ENCODE data around the gene LDLRAD3.

Gene LDLRAD3

DNA sequence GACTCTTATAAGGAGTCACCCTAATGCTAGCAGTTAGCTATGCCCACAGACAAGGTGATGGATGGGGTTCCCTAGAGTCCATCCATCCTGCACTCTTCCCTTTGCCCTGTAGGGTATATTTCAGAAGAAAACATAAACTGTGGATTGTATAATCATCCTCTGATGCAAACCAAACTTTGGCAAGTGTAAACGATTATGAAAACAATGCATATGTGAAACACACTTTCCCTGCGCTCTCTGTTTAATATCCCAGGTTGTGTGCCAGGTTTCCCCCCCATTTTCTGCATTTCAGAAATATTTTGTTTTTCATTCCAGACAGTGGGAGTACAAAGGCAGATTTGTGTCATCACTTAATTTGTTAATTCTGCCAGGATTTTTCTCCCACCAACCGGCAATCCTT is 110.0 kb downstream of the LDLRAD3 start:
- H3K4me1 ChIP-seq (ENCODE audit: control insufficient read depth, low read depth, low read length): peaks cover 8% of the 10 kb centered on the region
- no peak overlapping the region for H3K56ac ChIP-seq (ENCODE audit: low read length)
- H4K5ac ChIP-seq (ENCODE audit: low read length): no peak overlapping the region
- no peak overlapping the region for H3K27ac ChIP-seq (ENCODE audit: low read depth, low read length)
- no peak overlapping the region for H3K23ac ChIP-seq (ENCODE audit: low read length)
- no peak overlapping the region for H3K4me3 ChIP-seq (ENCODE audit: low read length)
- H3K79me1 ChIP-seq (ENCODE audit: low read length): peaks cover 7% of the 10 kb centered on the region
- peaks cover 1% of the 10 kb centered on the region for H3K79me2 ChIP-seq (ENCODE audit: control insufficient read depth, insufficient read depth, low read length)
- H3K9ac ChIP-seq (ENCODE audit: low read length): no peak overlapping the region
- no peak overlapping the region for H3K4me2 ChIP-seq (ENCODE audit: low read length)
- no peak overlapping the region for H4K8ac ChIP-seq (ENCODE audit: low read depth, low read length)
- no peak overlapping the region for H3K18ac ChIP-seq (ENCODE audit: low read length)
- DNase-seq: no peak
- no peaks in the 10 kb centered on the region for H3K36me3 ChIP-seq (ENCODE audit: control insufficient read depth, insufficient read depth, low read length)
- no peaks in the 10 kb centered on the region for H3K27me3 ChIP-seq (ENCODE audit: insufficient read depth, low read length, poor library complexity)
- H3K4ac ChIP-seq (ENCODE audit: low read depth, low read length): no peak overlapping the region
- no CpG with 5 or more reads among the region's 3 CpGs for WGBS (ENCODE audit: extremely low coverage, insufficient coverage, low lambda C conversion rate)
- no peak overlapping the region for H2BK120ac ChIP-seq (ENCODE audit: low read depth, low read length)
- no peak overlapping the region for H2BK15ac ChIP-seq (replicated peaks; ENCODE audit: low read depth)
- H2BK5ac ChIP-seq (ENCODE audit: low read length): no peak overlapping the region
- H2AK5ac ChIP-seq (ENCODE audit: low read length): no peak overlapping the region

DNA sequence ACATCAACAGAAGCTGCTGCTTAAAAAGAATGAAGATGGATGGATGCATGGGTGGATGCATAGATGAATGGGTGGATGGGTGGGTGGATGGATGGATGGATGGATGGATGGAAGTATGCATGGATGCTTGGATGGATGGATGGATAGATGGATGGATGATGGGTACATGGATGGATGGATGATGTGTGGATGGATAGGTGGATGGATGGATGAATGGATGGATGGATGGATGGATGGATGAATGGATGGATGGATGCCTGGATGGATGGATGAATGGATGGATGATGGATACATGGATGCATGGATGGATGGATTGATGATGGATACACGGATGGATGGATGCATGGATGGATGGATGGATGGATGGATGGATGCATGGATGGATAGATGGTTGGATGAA is 110.8 kb downstream of the LDLRAD3 start:
- Histone ChIP-seq H4K8ac (ENCODE audit: low read depth, low read length) (no peak overlapping the region), H3K23ac (ENCODE audit: low read length) (no peak overlapping the region), H3K18ac (ENCODE audit: low read length) (no peak overlapping the region), H3K56ac (ENCODE audit: low read length) (no peak overlapping the region), H3K27ac (ENCODE audit: low read depth, low read length) (no peak overlapping the region), H2BK5ac (ENCODE audit: low read length) (no peak overlapping the region), H2BK120ac (ENCODE audit: low read depth, low read length) (no peak overlapping the region), H2AK5ac (ENCODE audit: low read length) (no peak overlapping the region), H3K79me1 (ENCODE audit: low read length) (peaks cover 9% of the 10 kb centered on the region), H3K79me2 (ENCODE audit: control insufficient read depth, insufficient read depth, low read length) (peaks cover 1% of the 10 kb centered on the region), H2BK15ac (replicated peaks; ENCODE audit: low read depth) (no peak overlapping the region), H3K4ac (ENCODE audit: low read depth, low read length) (no peak overlapping the region), H4K5ac (ENCODE audit: low read length) (no peak overlapping the region), H3K4me1 (ENCODE audit: control insufficient read depth, low read depth, low read length) (peaks cover 4% of the 10 kb centered on the region), H3K4me3 (ENCODE audit: low read length) (no peak overlapping the region), H3K4me2 (ENCODE audit: low read length) (no peak overlapping the region), H3K36me3 (ENCODE audit: control insufficient read depth, insufficient read depth, low read length) (no peaks in the 10 kb centered on the region), H3K9ac (ENCODE audit: low read length) (no peak overlapping the region), H3K27me3 (ENCODE audit: insufficient read depth, low read length, poor library complexity) (no peaks in the 10 kb centered on the region)
- no peak for DNase-seq
- no CpG with 5 or more reads among the region's 1 CpG for WGBS (ENCODE audit: extremely low coverage, insufficient coverage, low lambda C conversion rate)

DNA sequence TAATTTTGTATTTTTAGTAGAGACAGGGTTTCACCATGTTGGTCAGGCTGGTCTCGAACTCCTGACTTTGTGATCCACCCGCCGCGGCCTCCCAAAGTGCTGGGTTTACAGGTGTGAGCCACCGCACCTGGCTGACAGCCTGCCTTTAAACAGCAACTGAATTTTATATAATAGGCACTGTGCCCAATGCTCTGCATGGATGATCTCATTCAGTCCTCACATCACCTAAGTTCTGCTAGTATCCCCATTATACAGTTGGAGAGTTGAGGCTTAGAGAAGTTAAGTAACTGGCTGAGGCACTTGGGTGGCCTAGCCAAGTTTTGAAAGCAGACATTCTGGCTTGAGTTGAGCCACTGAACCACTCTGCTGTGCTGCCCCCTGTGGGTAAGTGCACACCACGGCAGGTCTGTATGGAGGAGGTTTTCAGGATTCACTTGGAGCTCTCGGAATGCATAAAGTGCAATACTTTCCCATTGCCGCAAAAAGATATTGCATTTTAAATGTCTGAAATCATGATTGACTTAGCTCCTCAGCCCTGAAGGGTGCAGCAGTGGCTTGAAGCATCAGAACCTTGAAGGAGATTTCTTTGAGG is 112.4 kb downstream of the LDLRAD3 start:
- Histone ChIP-seq H3K36me3 (ENCODE audit: control insufficient read depth, insufficient read depth, low read length) (no peaks in the 10 kb centered on the region), H4K8ac (ENCODE audit: low read depth, low read length) (no peak overlapping the region), H2AK5ac (ENCODE audit: low read length) (no peak overlapping the region), H3K4ac (ENCODE audit: low read depth, low read length) (no peak overlapping the region), H3K23ac (ENCODE audit: low read length) (no peak overlapping the region), H3K4me1 (ENCODE audit: control insufficient read depth, low read depth, low read length) (no peaks in the 10 kb centered on the region), H3K4me2 (ENCODE audit: low read length) (no peak overlapping the region), H3K56ac (ENCODE audit: low read length) (no peak overlapping the region), H3K18ac (ENCODE audit: low read length) (no peak overlapping the region), H3K79me1 (ENCODE audit: low read length) (peaks cover 5% of the 10 kb centered on the region), H3K79me2 (ENCODE audit: control insufficient read depth, insufficient read depth, low read length) (no peaks in the 10 kb centered on the region), H3K27me3 (ENCODE audit: insufficient read depth, low read length, poor library complexity) (no peaks in the 10 kb centered on the region), H4K5ac (ENCODE audit: low read length) (no peak overlapping the region), H3K27ac (ENCODE audit: low read depth, low read length) (no peak overlapping the region), H2BK5ac (ENCODE audit: low read length) (no peak overlapping the region), H2BK120ac (ENCODE audit: low read depth, low read length) (no peak overlapping the region), H3K4me3 (ENCODE audit: low read length) (no peak overlapping the region), H3K9ac (ENCODE audit: low read length) (no peak overlapping the region), H2BK15ac (replicated peaks; ENCODE audit: low read depth) (no peak overlapping the region)
- no CpG with 5 or more reads among the region's 8 CpGs for WGBS (ENCODE audit: extremely low coverage, insufficient coverage, low lambda C conversion rate)
- DNase-seq: peak; percentile 73

DNA sequence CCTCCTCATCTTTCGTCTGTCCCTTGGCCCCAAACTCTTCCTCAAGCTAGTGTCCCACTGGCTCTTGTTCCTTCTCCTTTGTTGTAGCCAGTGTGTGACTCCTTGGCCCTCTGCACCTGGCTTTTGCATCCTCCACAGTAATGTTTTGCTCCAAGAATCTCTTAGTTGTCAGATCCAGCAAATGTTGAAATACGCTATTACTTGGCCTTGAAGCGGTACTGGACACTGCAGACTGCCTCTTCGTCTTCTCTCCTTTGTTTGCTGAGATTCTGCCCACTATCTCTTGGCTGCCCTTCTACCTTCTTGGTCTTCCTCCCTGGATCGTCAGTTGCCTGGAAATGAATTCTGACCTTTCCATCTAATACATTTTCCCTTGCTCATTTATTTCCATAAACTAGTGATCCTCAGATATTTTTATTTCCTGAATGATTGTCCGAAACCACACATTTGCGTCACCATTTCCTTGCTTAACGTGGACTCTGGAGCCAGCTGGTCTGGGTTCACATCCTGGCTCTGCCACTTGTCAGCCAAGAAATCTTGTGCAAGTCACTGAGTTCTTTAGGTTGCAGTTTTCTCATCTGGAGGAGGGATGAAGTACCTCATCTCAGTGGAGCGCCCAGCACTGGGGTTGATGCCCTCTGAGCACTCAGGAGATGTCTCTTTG is 113.6 kb downstream of the LDLRAD3 start:
- no peak for DNase-seq
- no peak overlapping the region for H3K27ac ChIP-seq (ENCODE audit: low read depth, low read length)
- H3K23ac ChIP-seq (ENCODE audit: low read length): no peak overlapping the region
- H3K4me1 ChIP-seq (ENCODE audit: control insufficient read depth, low read depth, low read length): no peaks in the 10 kb centered on the region
- H2AK5ac ChIP-seq (ENCODE audit: low read length): no peak overlapping the region
- H3K4me3 ChIP-seq (ENCODE audit: low read length): no peak overlapping the region
- H2BK120ac ChIP-seq (ENCODE audit: low read depth, low read length): no peak overlapping the region
- H2BK5ac ChIP-seq (ENCODE audit: low read length): no peak overlapping the region
- no peak overlapping the region for H3K9ac ChIP-seq (ENCODE audit: low read length)
- H3K4ac ChIP-seq (ENCODE audit: low read depth, low read length): no peak overlapping the region
- H3K79me2 ChIP-seq (ENCODE audit: control insufficient read depth, insufficient read depth, low read length): no peaks in the 10 kb centered on the region
- H3K27me3 ChIP-seq (ENCODE audit: insufficient read depth, low read length, poor library complexity): no peaks in the 10 kb centered on the region
- no peaks in the 10 kb centered on the region for H3K36me3 ChIP-seq (ENCODE audit: control insufficient read depth, insufficient read depth, low read length)
- no peak overlapping the region for H4K5ac ChIP-seq (ENCODE audit: low read length)
- peaks cover 4% of the 10 kb centered on the region for H3K79me1 ChIP-seq (ENCODE audit: low read length)
- H3K56ac ChIP-seq (ENCODE audit: low read length): no peak overlapping the region
- H3K4me2 ChIP-seq (ENCODE audit: low read length): no peak overlapping the region
- no peak overlapping the region for H3K18ac ChIP-seq (ENCODE audit: low read length)
- WGBS (ENCODE audit: extremely low coverage, insufficient coverage, low lambda C conversion rate): no CpG with 5 or more reads among the region's 9 CpGs
- H2BK15ac ChIP-seq (replicated peaks; ENCODE audit: low read depth): no peak overlapping the region
- no peak overlapping the region for H4K8ac ChIP-seq (ENCODE audit: low read depth, low read length)

DNA sequence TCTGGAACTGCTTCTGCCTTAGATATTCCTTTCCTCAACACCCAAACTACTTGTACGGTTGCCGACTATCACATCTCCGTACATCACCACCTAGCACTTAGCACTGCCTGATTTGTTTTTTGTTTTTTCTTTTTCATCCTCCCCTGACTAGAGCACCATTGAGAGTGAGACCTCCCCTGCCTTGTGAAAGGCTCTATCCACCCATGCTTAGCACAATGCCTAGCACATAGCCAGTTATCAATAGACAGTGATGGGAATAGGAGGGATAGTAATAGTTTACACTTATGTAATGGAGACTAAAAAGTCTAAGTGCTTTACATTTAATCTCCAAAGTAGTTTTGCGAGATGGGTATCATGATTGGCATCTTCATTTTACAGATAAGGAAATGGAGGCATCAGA is 115.8 kb downstream of the LDLRAD3 start:
- Histone ChIP-seq H3K27me3 (ENCODE audit: insufficient read depth, low read length, poor library complexity) (no peaks in the 10 kb centered on the region), H2BK15ac (replicated peaks; ENCODE audit: low read depth) (no peak overlapping the region), H3K36me3 (ENCODE audit: control insufficient read depth, insufficient read depth, low read length) (no peaks in the 10 kb centered on the region), H2BK120ac (ENCODE audit: low read depth, low read length) (no peak overlapping the region), H3K4me2 (ENCODE audit: low read length) (no peak overlapping the region), H3K4me1 (ENCODE audit: control insufficient read depth, low read depth, low read length) (no peaks in the 10 kb centered on the region), H3K56ac (ENCODE audit: low read length) (no peak overlapping the region), H3K4me3 (ENCODE audit: low read length) (no peak overlapping the region), H3K79me1 (ENCODE audit: low read length) (peaks cover 4% of the 10 kb centered on the region), H2AK5ac (ENCODE audit: low read length) (no peak overlapping the region), H3K79me2 (ENCODE audit: control insufficient read depth, insufficient read depth, low read length) (no peaks in the 10 kb centered on the region), H4K5ac (ENCODE audit: low read length) (no peak overlapping the region), H3K18ac (ENCODE audit: low read length) (no peak overlapping the region), H3K9ac (ENCODE audit: low read length) (no peak overlapping the region), H4K8ac (ENCODE audit: low read depth, low read length) (no peak overlapping the region), H3K23ac (ENCODE audit: low read length) (no peak overlapping the region), H2BK5ac (ENCODE audit: low read length) (no peak overlapping the region), H3K27ac (ENCODE audit: low read depth, low read length) (no peak overlapping the region), H3K4ac (ENCODE audit: low read depth, low read length) (no peak overlapping the region)
- no CpG with 5 or more reads among the region's 4 CpGs for WGBS (ENCODE audit: extremely low coverage, insufficient coverage, low lambda C conversion rate)
- no peak for DNase-seq

DNA sequence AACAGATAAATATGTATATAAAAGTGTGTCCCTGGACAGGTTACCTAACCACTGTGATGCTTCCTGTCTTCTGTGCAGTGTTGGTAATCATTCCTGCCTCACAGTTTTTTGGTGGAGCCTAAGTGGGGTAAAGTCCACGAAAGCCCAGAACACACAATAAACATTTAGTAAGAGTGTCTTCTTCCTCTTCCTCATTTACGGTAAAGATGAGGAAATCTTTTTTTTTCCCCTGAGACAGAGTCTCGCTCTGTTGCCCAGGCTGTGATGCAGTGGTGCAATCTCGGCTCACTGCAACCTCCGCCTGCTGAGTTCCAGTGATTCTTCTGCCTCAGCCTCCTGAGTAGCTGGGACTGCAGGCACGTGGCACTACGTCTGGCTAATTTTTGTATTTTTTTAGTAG is 117.1 kb downstream of the LDLRAD3 start:
- Histone ChIP-seq H4K8ac (ENCODE audit: low read depth, low read length) (no peak overlapping the region), H3K9ac (ENCODE audit: low read length) (no peak overlapping the region), H3K36me3 (ENCODE audit: control insufficient read depth, insufficient read depth, low read length) (no peaks in the 10 kb centered on the region), H3K18ac (ENCODE audit: low read length) (no peak overlapping the region), H2BK15ac (replicated peaks; ENCODE audit: low read depth) (no peak overlapping the region), H3K4me3 (ENCODE audit: low read length) (no peak overlapping the region), H3K4ac (ENCODE audit: low read depth, low read length) (no peak overlapping the region), H3K4me1 (ENCODE audit: control insufficient read depth, low read depth, low read length) (no peaks in the 10 kb centered on the region), H3K56ac (ENCODE audit: low read length) (no peak overlapping the region), H3K79me1 (ENCODE audit: low read length) (peaks cover 4% of the 10 kb centered on the region), H2AK5ac (ENCODE audit: low read length) (no peak overlapping the region), H3K4me2 (ENCODE audit: low read length) (no peak overlapping the region), H2BK5ac (ENCODE audit: low read length) (no peak overlapping the region), H3K27me3 (ENCODE audit: insufficient read depth, low read length, poor library complexity) (no peaks in the 10 kb centered on the region), H3K79me2 (ENCODE audit: control insufficient read depth, insufficient read depth, low read length) (no peaks in the 10 kb centered on the region), H4K5ac (ENCODE audit: low read length) (no peak overlapping the region), H2BK120ac (ENCODE audit: low read depth, low read length) (no peak overlapping the region), H3K27ac (ENCODE audit: low read depth, low read length) (no peak overlapping the region), H3K23ac (ENCODE audit: low read length) (no peak overlapping the region)
- WGBS (ENCODE audit: extremely low coverage, insufficient coverage, low lambda C conversion rate): no CpG with 5 or more reads among the region's 7 CpGs
- no peak for DNase-seq
